ENCODE data around the gene PTF1A.

The PTF1A gene

GRCh38 chr10:23189024-23189423 lies 3.1 kb upstream of the PTF1A start:
- peaks cover 96% of the 10 kb centered on the region for H3K27me3 Mint-ChIP-seq (ENCODE audit: low read depth, poor library complexity)

DNA sequence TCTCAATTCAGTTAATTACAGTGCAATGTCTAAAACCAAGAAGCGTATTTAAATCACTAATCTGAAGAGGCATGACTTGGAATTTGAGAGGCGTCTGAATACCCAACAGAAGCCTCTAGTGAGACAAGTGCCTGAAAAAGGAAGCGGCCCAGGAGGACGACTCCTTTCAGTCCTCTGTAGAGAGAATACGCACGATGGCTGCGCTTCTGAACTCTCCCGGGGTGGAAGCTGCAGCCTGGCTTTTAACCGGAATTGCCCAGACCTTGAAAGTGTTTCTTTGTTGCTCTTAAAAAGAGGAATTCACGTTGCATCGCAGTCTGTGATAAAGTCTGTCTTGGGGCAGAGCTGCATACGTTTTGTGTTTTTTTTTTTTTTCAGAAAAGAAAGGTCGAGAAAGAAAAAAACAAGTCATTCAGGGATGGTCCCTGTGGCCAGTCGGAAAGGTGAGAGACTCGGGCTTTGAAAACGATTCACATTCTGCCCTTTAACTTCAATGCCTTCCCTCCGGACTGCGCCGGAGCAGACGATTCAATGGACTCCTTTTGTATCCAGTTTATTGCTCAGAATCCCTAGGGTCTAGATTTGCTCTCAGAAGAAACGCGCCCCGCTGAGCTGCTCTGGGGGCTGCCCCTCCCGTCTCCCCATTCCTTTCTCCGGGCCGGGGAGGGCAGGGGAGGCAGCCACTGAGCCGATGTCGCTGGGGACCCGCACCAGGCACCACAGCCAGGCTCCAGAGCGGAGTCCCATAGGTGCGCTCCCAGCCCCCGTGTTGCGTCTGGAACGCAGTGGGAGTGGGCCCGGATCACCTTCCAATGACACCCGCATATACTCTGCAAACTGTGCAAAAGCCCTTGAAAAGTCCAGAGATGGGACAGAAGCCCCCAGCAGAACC lies 994 bp upstream of the PTF1A start:
- no peak for DNase-seq
- Mint-ChIP-seq H3K27me3 (ENCODE audit: low read depth, poor library complexity) (peaks cover 98% of the 10 kb centered on the region), H3K9me3 (no peaks in the 10 kb centered on the region), H3K4me3 (peak overlapping the region; percentile 36), H3K4me1 (peaks cover 12% of the 10 kb centered on the region), H3K27ac (no peak overlapping the region), H3K36me3 (ENCODE audit: low read depth) (no peaks in the 10 kb centered on the region)
- TF ChIP-seq CTCF (IDR thresholded peaks at IDR 0.05), result no peak

More at GRCh38 chr10:23189024-23189423, 3.1 kb upstream of the PTF1A start:
- TF ChIP-seq CTCF (IDR thresholded peaks at IDR 0.05), result no peak
- no peak for DNase-seq
- no peak overlapping the region for H3K4me3 Mint-ChIP-seq
- H3K4me1 Mint-ChIP-seq, result peaks cover 11% of the 10 kb centered on the region
- no peak overlapping the region for H3K27ac Mint-ChIP-seq
- peaks cover 5% of the 10 kb centered on the region for H3K9me3 Mint-ChIP-seq
- no peaks in the 10 kb centered on the region for H3K36me3 Mint-ChIP-seq (ENCODE audit: low read depth)

GRCh38 chr10:23192712-23193434 lies 761 bp downstream of the PTF1A start:
- TF ChIP-seq CTCF (IDR thresholded peaks at IDR 0.05), result no peak
- Mint-ChIP-seq H3K4me3 (peak overlapping the region; percentile 75), H3K27me3 (ENCODE audit: low read depth, poor library complexity) (peaks cover 98% of the 10 kb centered on the region), H3K4me1 (peaks cover 9% of the 10 kb centered on the region), H3K36me3 (ENCODE audit: low read depth) (no peaks in the 10 kb centered on the region), H3K9me3 (no peaks in the 10 kb centered on the region), H3K27ac (no peak overlapping the region)
- peak; percentile 62 for DNase-seq

DNA sequence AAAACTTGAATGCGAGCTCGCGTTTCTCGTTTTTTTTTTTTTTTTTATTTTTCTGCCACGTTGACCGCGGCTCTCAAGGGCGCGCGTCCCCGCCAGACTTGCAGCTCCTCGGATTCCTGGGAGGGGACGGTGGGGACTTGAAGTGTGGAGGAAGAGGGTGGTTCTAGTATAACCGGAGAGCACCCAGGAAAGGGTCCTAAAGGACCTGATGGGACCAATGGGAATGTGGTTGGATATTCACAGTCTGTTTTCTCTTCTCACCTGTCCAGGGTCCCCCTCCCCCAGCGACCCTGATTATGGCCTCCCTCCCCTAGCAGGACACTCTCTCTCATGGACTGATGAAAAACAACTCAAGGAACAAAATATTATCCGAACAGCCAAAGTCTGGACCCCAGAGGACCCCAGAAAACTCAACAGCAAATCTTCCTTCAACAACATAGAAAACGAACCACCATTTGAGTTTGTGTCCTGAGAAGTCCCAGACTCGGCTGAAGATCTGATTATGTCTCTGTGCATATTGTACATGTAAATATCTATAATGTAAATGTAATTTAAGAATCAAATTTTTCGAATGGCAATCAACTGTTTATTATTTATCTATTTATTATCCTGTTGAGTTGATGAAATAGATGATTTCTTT lies 1.4 kb downstream of the PTF1A start:
- H3K27me3 Mint-ChIP-seq (ENCODE audit: low read depth, poor library complexity), result peaks cover 98% of the 10 kb centered on the region

DNA sequence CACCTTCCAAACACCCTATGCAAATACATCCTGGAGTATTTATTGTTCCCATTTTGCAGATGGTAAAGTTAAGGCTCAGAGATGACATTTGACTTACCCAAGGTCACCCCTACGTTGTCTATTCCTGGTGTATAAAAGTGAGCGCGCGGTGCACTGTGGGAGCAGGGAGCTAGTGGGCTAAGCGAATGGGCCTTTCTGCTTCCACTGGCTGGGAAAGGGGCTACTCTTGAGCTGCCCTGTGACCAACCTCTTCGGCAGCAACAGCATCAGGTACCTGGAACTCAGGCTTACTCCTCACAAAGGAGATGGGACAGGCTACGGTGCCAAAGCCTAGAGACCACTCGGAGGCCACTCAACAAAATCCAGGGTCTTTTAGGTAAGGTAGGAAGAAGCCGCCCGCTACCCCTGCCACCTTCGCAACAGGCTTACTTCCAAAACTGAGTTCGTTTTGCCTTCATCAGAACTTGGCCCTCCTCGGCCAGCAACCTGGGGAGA lies 2.4 kb downstream of the PTF1A start:
- Mint-ChIP-seq H3K4me3 (peak overlapping the region; percentile 32), H3K27ac (no peak overlapping the region)
- no peak for TF ChIP-seq CTCF (IDR thresholded peaks at IDR 0.05)

More for the DNA sequence above, 1.4 kb downstream of the PTF1A start:
- no peaks in the 10 kb centered on the region for H3K36me3 Mint-ChIP-seq (ENCODE audit: low read depth)
- no peaks in the 10 kb centered on the region for H3K9me3 Mint-ChIP-seq
- TF ChIP-seq CTCF (IDR thresholded peaks at IDR 0.05), result no peak
- no peak overlapping the region for H3K27ac Mint-ChIP-seq
- peak overlapping the region; percentile 42 for H3K4me3 Mint-ChIP-seq
- peaks cover 9% of the 10 kb centered on the region for H3K4me1 Mint-ChIP-seq
- DNase-seq, result no peak

More for the DNA sequence above, 2.4 kb downstream of the PTF1A start:
- Mint-ChIP-seq H3K27me3 (ENCODE audit: low read depth, poor library complexity) (peaks cover 98% of the 10 kb centered on the region), H3K4me1 (peaks cover 9% of the 10 kb centered on the region), H3K36me3 (ENCODE audit: low read depth) (no peaks in the 10 kb centered on the region), H3K9me3 (no peaks in the 10 kb centered on the region)
- no peak for DNase-seq
